SK-N-SH (cell line): ENCODE measurements around the gene IFT122. TPM values are rescaled to one million over a fixed set of nuclear protein-coding genes. Genes with fewer than 3 reads are reported as not detected.

ENCODE experiments used
- CTCF ChIA-PET: fragments of 300-600, 350-600 bp; formaldehyde crosslinking; extraction: SDS; loops from one replicate; lab custom pipeline; 2021; lab: Yijun Ruan, JAX
- POLR2A ChIA-PET: fragments of 350-600 bp; sonication (Branson Sonifier 250); formaldehyde crosslinking; extraction: SDS; loops from one replicate; lab custom pipeline; 2020; ENCODE audit warnings: antibody characterized with exemption, inconsistent platforms; lab: Yijun Ruan, JAX
- DNase-seq: peaks from one replicate; pipeline ENCODE4 v3.0.0; 2012
- H2AFZ ChIP-seq: fragments of 200-600 bp; sonication (generic); 2 replicates; pipeline ENCODE4 v1.8.1; 2016; ENCODE audit warnings: antibody characterized with exemption, mild to moderate bottlenecking, low read depth
- H3F3A ChIP-seq: fragments of 200-600 bp; sonication (generic); replicated peaks from 2 replicates; pipeline ENCODE3; 2016; ENCODE audit warnings: antibody characterized with exemption, mild to moderate bottlenecking; ENCODE audit not compliant: insufficient read depth
- H3K27ac ChIP-seq, 2 experiments: fragments of 200-500 bp in 1 of 2; fragments of 200-600 bp in 1 of 2; sonication (Bioruptor generic) in 1 of 2; sonication (generic), shearing (Covaris generic) in 1 of 2; 2 replicates each; pipeline versions ENCODE4 v1.5.1 to v1.6.1; 2014 to 2016; ENCODE audit warnings: low read depth in 2 of 2, inconsistent platforms in 1 of 2, low read length in 1 of 2, mild to moderate bottlenecking in 1 of 2, mixed read lengths in 1 of 2
- H3K27me3 ChIP-seq: fragments of 200-600 bp; sonication (generic), shearing (Covaris generic); 2 replicates; pipeline ENCODE4 v1.6.1; 2016; ENCODE audit warnings: mixed run types; ENCODE audit not compliant: insufficient read depth
- H3K36me3 ChIP-seq, 2 experiments: fragments of 200-500 bp in 1 of 2; fragments of 200-600 bp in 1 of 2; sonication (Bioruptor generic) in 1 of 2; sonication (generic) in 1 of 2; replicated peaks in 1 of 2; 2 replicates each; pipeline versions ENCODE3 to v1.5.1; 2014 to 2016; ENCODE audit warnings: low read length in 1 of 2, mild to moderate bottlenecking in 1 of 2; ENCODE audit not compliant: insufficient read depth in 2 of 2, control insufficient read depth in 1 of 2
- H3K4me1 ChIP-seq, 2 experiments: fragments of 200-500 bp in 1 of 2; fragments of 200-600 bp in 1 of 2; sonication (Bioruptor generic) in 1 of 2; sonication (generic), shearing (Covaris generic) in 1 of 2; 2 replicates each; pipeline versions ENCODE4 v1.5.1 to v1.6.1; 2014 to 2016; ENCODE audit warnings: low read depth in 1 of 2, low read length in 1 of 2, mixed run types in 1 of 2; ENCODE audit not compliant: insufficient read depth in 2 of 2, control insufficient read depth in 1 of 2
- H3K4me2 ChIP-seq: fragments of 200-600 bp; sonication (generic), shearing (Covaris generic); 2 replicates; pipeline ENCODE4 v1.6.1; 2017; ENCODE audit warnings: mixed run types
- H3K4me3 ChIP-seq, 2 experiments: fragments of 200-500 bp in 1 of 2; fragments of 200-600 bp in 1 of 2; sonication (Bioruptor generic) in 1 of 2; sonication (generic), shearing (Covaris generic) in 1 of 2; 2 replicates each; pipeline versions ENCODE4 v1.5.1 to v1.8.1; 2014 to 2016; ENCODE audit warnings: low read depth in 2 of 2, inconsistent platforms in 1 of 2, low read length in 1 of 2, mild to moderate bottlenecking in 1 of 2, mixed read lengths in 1 of 2, moderate library complexity in 1 of 2
- H3K79me2 ChIP-seq: fragments of 200-600 bp; sonication (generic); 2 replicates; pipeline ENCODE4 v1.8.1; 2017; ENCODE audit warnings: mild to moderate bottlenecking; ENCODE audit not compliant: insufficient read depth
- H3K9ac ChIP-seq: fragments of 200-600 bp; sonication (generic); 2 replicates; pipeline ENCODE4 v1.6.1; 2017; ENCODE audit warnings: mixed run types
- H3K9me2 ChIP-seq: fragments of 200-600 bp; sonication (generic); 2 replicates; pipeline ENCODE4 v1.6.1; 2017; ENCODE audit warnings: mixed run types
- H3K9me3 ChIP-seq: fragments of 200-600 bp; sonication (generic); 2 replicates; pipeline ENCODE4 v1.6.1; 2017; ENCODE audit warnings: mixed run types, mild to moderate bottlenecking, moderate library complexity
- H4K20me1 ChIP-seq: fragments of 200-600 bp; sonication (generic); 2 replicates; pipeline ENCODE4 v1.6.1; 2017; ENCODE audit warnings: mild to moderate bottlenecking, mixed run types; ENCODE audit not compliant: insufficient read depth
- GATA2 ChIP-seq: sonication (generic); formaldehyde crosslinking; IDR thresholded peaks from 2 replicates; pipeline ENCODE4 v1.5.0; 2020; ENCODE audit warnings: mild to moderate bottlenecking, missing genetic modification reagents
- MAX ChIP-seq: IDR thresholded peaks from 2 replicates; pipeline ENCODE4 v1.4.0; 2012; ENCODE audit warnings: low read depth
- NFIC ChIP-seq: IDR thresholded peaks from 2 replicates; pipeline ENCODE4 v1.4.0; 2012; ENCODE audit warnings: borderline replicate concordance
- POLR2AphosphoS5 ChIP-seq: IDR thresholded peaks from 2 replicates; pipeline ENCODE4 v1.6.1; 2012; ENCODE audit warnings: low read depth, low read length
- RXRA ChIP-seq: IDR thresholded peaks from 2 replicates; pipeline ENCODE4 v1.4.0; 2012; ENCODE audit warnings: low read depth, mild to moderate bottlenecking, borderline replicate concordance
- TCF12 ChIP-seq: IDR thresholded peaks from 2 replicates; pipeline ENCODE4 v1.4.0; 2012
- USF1 ChIP-seq: IDR thresholded peaks from 2 replicates; pipeline ENCODE4 v1.4.0; 2012; ENCODE audit warnings: low read depth, borderline replicate concordance
- WGBS: methylation state at CpG from one replicate; pipeline ENCODE4 v1.1.6; 2017; ENCODE audit warnings: low lambda C conversion rate; 5-methylcytosine and 5-hydroxymethylcytosine counted together
- polyA plus RNA-seq, 3 experiments: library from polyadenylated mRNA; depleted of rRNA; stranded (reverse); fragments of >200 nt; gene quantifications; 2 replicates each; pipeline ENCODE4 v1.2.3, GENCODE V29; 2012
- TF ChIP-seq, protein P1 (sequence below): fragments of 200-600 bp; sonication (generic); IDR thresholded peaks from 2 replicates; pipeline ENCODE4 v1.6.1; 2017; ENCODE audit warnings: antibody characterized with exemption, mild to moderate bottlenecking, moderate library complexity
- TF ChIP-seq, protein P2 (sequence below): fragments of 150-350 bp; IDR thresholded peaks from 2 replicates; pipeline ENCODE4 v1.6.1; 2016; ENCODE audit warnings: mild to moderate bottlenecking, low read depth, low read length
- TF ChIP-seq, protein P3 (sequence below): IDR thresholded peaks from 2 replicates; pipeline ENCODE4 v1.6.1; 2012; ENCODE audit warnings: mild to moderate bottlenecking, low read depth, low read length, moderate library complexity

Gene IFT122
- polyA plus RNA-seq, 1 of the 3 experiments (the other 2 are of a cell fraction): 20.1 TPM

GRCh38 chr3:129463094-129463493 lies 23.1 kb downstream of the IFT122 start (continued):
- TF ChIP-seq USF1 (no peak), GATA2 (CRISPR knock-in tag) (no peak)

- H3K79me2 ChIP-seq: no peaks in the 10 kb centered on the region
- H3F3A ChIP-seq: no peaks in the 10 kb centered on the region
- ChIA-PET POLR2A (no interaction called here), CTCF (no interaction called here)
- H3K9ac ChIP-seq: no peak overlapping the region
- H3K9me3 ChIP-seq: no peaks in the 10 kb centered on the region
- no peak overlapping the region for H3K4me3 ChIP-seq
- H3K36me3 ChIP-seq: peaks cover 9 to 10% of the 10 kb centered on the region in 2 experiments
- H3K4me2 ChIP-seq: no peak overlapping the region
- no peak for TF ChIP-seq NFIC
- TF ChIP-seq, protein P1, sequence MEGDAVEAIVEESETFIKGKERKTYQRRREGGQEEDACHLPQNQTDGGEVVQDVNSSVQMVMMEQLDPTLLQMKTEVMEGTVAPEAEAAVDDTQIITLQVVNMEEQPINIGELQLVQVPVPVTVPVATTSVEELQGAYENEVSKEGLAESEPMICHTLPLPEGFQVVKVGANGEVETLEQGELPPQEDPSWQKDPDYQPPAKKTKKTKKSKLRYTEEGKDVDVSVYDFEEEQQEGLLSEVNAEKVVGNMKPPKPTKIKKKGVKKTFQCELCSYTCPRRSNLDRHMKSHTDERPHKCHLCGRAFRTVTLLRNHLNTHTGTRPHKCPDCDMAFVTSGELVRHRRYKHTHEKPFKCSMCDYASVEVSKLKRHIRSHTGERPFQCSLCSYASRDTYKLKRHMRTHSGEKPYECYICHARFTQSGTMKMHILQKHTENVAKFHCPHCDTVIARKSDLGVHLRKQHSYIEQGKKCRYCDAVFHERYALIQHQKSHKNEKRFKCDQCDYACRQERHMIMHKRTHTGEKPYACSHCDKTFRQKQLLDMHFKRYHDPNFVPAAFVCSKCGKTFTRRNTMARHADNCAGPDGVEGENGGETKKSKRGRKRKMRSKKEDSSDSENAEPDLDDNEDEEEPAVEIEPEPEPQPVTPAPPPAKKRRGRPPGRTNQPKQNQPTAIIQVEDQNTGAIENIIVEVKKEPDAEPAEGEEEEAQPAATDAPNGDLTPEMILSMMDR: no peak
- no peak for TF ChIP-seq POLR2AphosphoS5
- no peak for TF ChIP-seq TCF12
- TF ChIP-seq, protein P2, sequence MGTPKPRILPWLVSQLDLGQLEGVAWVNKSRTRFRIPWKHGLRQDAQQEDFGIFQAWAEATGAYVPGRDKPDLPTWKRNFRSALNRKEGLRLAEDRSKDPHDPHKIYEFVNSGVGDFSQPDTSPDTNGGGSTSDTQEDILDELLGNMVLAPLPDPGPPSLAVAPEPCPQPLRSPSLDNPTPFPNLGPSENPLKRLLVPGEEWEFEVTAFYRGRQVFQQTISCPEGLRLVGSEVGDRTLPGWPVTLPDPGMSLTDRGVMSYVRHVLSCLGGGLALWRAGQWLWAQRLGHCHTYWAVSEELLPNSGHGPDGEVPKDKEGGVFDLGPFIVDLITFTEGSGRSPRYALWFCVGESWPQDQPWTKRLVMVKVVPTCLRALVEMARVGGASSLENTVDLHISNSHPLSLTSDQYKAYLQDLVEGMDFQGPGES: no peak
- no peak for TF ChIP-seq RXRA
- TF ChIP-seq, protein P3, sequence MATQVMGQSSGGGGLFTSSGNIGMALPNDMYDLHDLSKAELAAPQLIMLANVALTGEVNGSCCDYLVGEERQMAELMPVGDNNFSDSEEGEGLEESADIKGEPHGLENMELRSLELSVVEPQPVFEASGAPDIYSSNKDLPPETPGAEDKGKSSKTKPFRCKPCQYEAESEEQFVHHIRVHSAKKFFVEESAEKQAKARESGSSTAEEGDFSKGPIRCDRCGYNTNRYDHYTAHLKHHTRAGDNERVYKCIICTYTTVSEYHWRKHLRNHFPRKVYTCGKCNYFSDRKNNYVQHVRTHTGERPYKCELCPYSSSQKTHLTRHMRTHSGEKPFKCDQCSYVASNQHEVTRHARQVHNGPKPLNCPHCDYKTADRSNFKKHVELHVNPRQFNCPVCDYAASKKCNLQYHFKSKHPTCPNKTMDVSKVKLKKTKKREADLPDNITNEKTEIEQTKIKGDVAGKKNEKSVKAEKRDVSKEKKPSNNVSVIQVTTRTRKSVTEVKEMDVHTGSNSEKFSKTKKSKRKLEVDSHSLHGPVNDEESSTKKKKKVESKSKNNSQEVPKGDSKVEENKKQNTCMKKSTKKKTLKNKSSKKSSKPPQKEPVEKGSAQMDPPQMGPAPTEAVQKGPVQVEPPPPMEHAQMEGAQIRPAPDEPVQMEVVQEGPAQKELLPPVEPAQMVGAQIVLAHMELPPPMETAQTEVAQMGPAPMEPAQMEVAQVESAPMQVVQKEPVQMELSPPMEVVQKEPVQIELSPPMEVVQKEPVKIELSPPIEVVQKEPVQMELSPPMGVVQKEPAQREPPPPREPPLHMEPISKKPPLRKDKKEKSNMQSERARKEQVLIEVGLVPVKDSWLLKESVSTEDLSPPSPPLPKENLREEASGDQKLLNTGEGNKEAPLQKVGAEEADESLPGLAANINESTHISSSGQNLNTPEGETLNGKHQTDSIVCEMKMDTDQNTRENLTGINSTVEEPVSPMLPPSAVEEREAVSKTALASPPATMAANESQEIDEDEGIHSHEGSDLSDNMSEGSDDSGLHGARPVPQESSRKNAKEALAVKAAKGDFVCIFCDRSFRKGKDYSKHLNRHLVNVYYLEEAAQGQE: no peak
- no peak for TF ChIP-seq MAX
- no peaks in the 10 kb centered on the region for H4K20me1 ChIP-seq
- no peak overlapping the region for H3K27ac ChIP-seq
- H2AFZ ChIP-seq: no peak overlapping the region
- H3K9me2 ChIP-seq: no peaks in the 10 kb centered on the region
- no peaks in the 10 kb centered on the region for H3K4me1 ChIP-seq
- H3K27me3 ChIP-seq: no peaks in the 10 kb centered on the region
- DNase-seq: no peak
- 92% methylated on average over 4 of the region's 4 CpGs for WGBS
Observed at GRCh38 chr3:129463716-129464115, 23.7 kb downstream of the IFT122 start.
